Activated T-helper 17 cell treated with anti-CD3 and anti-CD28 coated beads, Interleukin-2, amount 50 U/mL, for 72 hours (primary cell): ENCODE measurements around the gene USP8. TPM values are rescaled to one million over a fixed set of nuclear protein-coding genes. Genes with fewer than 3 reads are reported as not detected.
"Not testable (repeated sequence)": the region's sequence is repeated elsewhere in the genome, so short reads cannot be mapped to it uniquely, and the experiment has no call there.

Experiments used
- ATAC-seq: fragments of 150-1000 bp; cut with Tn5 transposase; replicated peaks from 2 replicates; pipeline ENCODE4 v1.10.0; 2021; ENCODE audit warnings: mild to moderate bottlenecking, moderate library complexity
- H3K27ac Mint-ChIP-seq: one replicate; pipeline ENCODE4 v1.8.0; 2022; ENCODE audit warnings: mixed read lengths
- H3K27me3 Mint-ChIP-seq: one replicate; pipeline ENCODE4 v1.8.0; 2022; ENCODE audit warnings: mixed read lengths
- H3K36me3 Mint-ChIP-seq: one replicate; pipeline ENCODE4 v1.8.0; 2022; ENCODE audit warnings: low read depth, mild to moderate bottlenecking, mixed read lengths
- H3K4me1 Mint-ChIP-seq: one replicate; pipeline ENCODE4 v1.8.0; 2022; ENCODE audit warnings: mixed read lengths
- H3K4me3 Mint-ChIP-seq: one replicate; pipeline ENCODE4 v1.8.0; 2022; ENCODE audit warnings: mild to moderate bottlenecking, mixed read lengths
- H3K9me3 Mint-ChIP-seq: one replicate; pipeline ENCODE4 v1.8.0; 2022; ENCODE audit warnings: mixed read lengths
- total RNA-seq, 2 donors: library from RNA; stranded (reverse); gene quantifications; one replicate each; pipeline ENCODE4 v1.2.3, GENCODE V29; 2022

Gene USP8
- total RNA-seq, 2 donors from 2014 or later: 60.2 to 60.6 TPM

DNA sequence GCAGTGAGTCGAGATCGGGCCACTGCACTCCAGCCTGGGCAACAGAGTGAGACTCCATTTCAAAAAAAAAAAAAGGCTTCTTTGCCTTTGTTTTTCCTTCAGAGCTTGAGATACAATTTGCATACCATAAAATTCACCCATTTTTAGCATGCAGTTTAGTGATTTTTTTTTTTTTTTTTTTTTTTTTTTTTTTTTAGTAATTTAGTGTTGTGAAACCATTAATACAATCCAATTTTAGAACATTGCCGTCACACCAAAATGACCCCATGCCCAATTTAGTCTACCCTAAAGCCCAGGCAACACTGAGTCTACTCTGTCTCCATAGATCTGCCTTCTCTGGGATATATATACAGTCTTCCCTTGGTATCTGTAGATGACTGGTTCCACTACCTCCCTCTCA, 61.2 kb downstream of the USP8 start:
- ATAC-seq: no peak
- Mint-ChIP-seq H3K4me1 (peaks cover 8% of the 10 kb centered on the region), H3K4me3 (no peak overlapping the region), H3K27me3 (no peaks in the 10 kb centered on the region), H3K27ac (no peak overlapping the region), H3K9me3 (no peaks in the 10 kb centered on the region), H3K36me3 (peaks cover 97% of the 10 kb centered on the region)

DNA sequence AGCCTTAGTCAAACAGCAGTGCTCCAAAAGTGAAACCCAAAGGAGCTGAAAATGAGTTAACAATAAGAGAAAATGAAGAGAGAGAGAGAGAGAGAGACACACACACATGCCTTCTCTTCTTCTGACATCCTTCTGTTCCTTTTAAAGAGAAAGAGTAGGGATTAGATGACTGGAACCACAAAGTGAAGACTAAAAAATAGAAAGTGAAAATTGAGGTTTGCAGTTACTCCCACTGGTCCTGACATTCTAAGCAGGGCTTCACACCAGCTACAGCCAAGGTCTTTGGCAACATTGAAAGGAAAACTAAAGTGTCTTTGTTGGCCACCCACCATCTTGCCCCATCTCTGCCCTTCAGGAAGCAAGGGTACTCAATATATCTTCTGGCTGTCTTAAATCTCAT, 63.1 kb downstream of the USP8 start:
- peaks cover 8% of the 10 kb centered on the region for H3K4me1 Mint-ChIP-seq
- H3K4me3 Mint-ChIP-seq: no peak overlapping the region
- peak overlapping the region; percentile 48 for H3K27ac Mint-ChIP-seq
- H3K36me3 Mint-ChIP-seq: peaks cover 97% of the 10 kb centered on the region
- ATAC-seq: peak; percentile 85
- H3K9me3 Mint-ChIP-seq: no peaks in the 10 kb centered on the region
- no peaks in the 10 kb centered on the region for H3K27me3 Mint-ChIP-seq

DNA sequence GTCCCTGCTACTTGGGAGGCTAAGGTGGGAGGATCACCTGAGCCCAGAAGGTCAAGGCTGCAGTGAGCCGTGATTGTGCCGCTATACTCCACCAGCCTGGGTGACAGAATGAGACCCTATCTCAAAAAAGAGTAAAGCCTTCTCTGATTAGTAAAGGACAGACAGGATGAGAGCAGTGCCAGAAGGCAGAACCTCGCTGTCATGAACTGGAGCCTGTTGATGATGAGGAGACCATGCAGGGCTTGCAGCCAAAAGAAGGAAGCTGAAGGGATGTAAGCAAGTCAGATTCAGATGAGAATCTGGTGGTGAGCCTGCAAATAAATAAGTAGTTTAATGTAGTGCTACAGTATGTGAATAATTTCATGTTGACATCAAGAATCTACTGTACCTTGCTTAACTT, 69.4 kb downstream of the USP8 start:
- peaks cover 98% of the 10 kb centered on the region for H3K36me3 Mint-ChIP-seq
- no peak for ATAC-seq
- no peaks in the 10 kb centered on the region for H3K9me3 Mint-ChIP-seq
- H3K27ac Mint-ChIP-seq: no peak overlapping the region
- no peaks in the 10 kb centered on the region for H3K27me3 Mint-ChIP-seq
- no peak overlapping the region for H3K4me3 Mint-ChIP-seq
- H3K4me1 Mint-ChIP-seq: no peaks in the 10 kb centered on the region

DNA sequence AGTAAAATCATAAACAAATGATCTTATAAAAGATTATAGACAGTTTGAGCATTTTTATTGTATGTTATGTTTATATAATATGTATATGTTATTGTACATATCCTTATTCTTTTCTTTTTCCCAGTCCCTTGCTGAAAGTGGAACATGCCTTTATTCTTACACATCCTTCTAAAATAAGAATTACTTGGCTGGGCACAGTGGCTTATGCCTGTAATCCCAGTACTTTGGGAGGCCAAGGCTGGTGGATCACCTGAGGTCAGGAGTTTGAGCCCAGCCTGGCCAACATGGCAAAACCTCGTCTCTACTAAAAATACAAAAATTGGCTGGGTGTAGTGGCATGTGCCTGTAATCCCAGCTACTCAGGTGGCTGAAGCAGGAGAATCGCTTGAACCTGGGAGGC, 70.3 kb downstream of the USP8 start:
- not testable (repeated sequence) for ATAC-seq, H3K27ac Mint-ChIP-seq, H3K27me3 Mint-ChIP-seq, H3K9me3 Mint-ChIP-seq, H3K4me1 Mint-ChIP-seq, H3K4me3 Mint-ChIP-seq
- H3K36me3 Mint-ChIP-seq: peaks cover 98% of the 10 kb centered on the region

DNA sequence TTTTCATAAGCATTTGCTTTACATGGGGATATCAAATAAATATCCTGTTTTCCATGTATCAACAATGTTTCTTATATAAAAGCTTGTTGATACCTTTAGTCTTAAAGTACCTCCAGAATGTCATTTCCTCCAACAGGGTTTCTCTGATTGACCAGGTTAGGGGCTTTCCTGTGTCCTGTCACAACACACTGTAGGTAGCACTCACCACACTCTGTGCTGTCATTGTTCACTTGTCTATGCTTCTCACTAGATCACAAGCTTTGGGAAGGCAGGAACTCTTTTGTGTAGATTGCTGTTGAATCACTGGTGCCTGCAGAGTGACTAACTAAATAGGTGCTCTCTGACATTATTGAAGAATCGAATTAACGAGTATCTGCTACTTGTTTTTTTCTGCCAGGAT, 72.5 kb downstream of the USP8 start:
- no peak overlapping the region for H3K4me3 Mint-ChIP-seq
- no peaks in the 10 kb centered on the region for H3K27me3 Mint-ChIP-seq
- no peaks in the 10 kb centered on the region for H3K9me3 Mint-ChIP-seq
- ATAC-seq: peak; percentile 49
- peaks cover 94% of the 10 kb centered on the region for H3K36me3 Mint-ChIP-seq
- H3K27ac Mint-ChIP-seq: no peak overlapping the region
- H3K4me1 Mint-ChIP-seq: no peaks in the 10 kb centered on the region

DNA sequence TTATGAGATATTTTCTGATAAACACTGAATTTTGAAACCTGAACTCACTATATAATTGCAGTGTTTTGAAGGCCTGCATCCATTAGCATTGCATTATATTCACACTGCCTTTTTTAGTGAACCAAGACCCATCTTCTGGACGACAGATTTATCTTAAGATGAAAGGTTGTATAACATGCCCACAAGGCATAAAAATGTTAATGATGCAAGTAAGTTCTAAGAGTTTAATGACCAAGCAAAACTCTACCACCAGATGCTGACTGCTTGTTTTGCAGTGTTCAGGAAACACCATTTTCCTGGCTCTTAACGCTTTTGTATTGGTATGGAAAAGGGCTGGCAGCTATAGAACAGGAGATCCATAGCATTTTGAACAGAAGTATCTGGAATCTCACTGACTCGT, 76.1 kb downstream of the USP8 start:
- ATAC-seq: no peak
- no peak overlapping the region for H3K27ac Mint-ChIP-seq
- no peaks in the 10 kb centered on the region for H3K9me3 Mint-ChIP-seq
- H3K27me3 Mint-ChIP-seq: no peaks in the 10 kb centered on the region
- H3K4me3 Mint-ChIP-seq: no peak overlapping the region
- H3K4me1 Mint-ChIP-seq: no peaks in the 10 kb centered on the region
- H3K36me3 Mint-ChIP-seq: peaks cover 71% of the 10 kb centered on the region

DNA sequence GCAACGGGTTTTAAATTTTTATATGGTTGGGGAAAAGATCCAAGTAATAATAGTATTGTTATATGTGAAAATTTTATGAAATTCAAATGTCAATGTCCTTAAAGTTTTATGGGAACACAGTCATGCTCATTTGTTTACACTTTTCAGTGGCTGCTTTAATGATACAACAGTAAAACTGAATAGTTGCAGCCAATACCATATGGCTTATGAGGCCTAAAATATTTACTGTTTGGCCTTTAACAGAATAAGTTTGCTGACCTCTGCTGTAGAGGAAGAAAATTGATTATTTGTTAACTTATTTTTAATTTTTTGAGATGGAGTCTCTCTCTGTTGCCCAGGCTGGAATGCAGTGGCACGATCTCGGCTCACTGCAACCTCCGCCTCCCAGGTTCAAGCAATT, 77.6 kb downstream of the USP8 start:
- Mint-ChIP-seq H3K36me3 (peaks cover 57% of the 10 kb centered on the region), H3K27ac (no peak overlapping the region), H3K4me3 (no peak overlapping the region), H3K9me3 (no peaks in the 10 kb centered on the region), H3K4me1 (no peaks in the 10 kb centered on the region), H3K27me3 (no peaks in the 10 kb centered on the region)
- ATAC-seq: no peak

DNA sequence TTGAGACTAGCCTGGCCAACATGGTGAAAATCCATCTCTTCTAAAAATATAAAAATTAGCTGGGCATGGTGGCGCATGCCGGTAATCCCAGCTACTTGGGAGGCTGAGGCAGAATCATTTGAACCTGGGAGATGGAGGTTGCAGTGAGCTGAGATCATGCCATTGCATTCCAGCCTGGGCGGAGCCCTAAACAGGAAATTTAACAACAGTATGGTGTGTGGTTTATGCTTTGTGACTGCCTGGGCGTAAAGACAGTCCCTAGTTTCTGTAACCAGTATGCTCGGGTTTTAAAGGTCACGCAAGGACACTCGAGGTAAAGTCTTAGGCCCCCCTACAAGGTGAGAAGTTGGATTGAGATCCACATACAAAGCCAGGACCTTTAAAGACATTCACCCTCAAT, 78.9 kb downstream of the USP8 start:
- Mint-ChIP-seq H3K9me3 (no peaks in the 10 kb centered on the region), H3K27me3 (no peaks in the 10 kb centered on the region), H3K27ac (no peak overlapping the region), H3K4me3 (no peak overlapping the region), H3K4me1 (no peaks in the 10 kb centered on the region), H3K36me3 (peaks cover 45% of the 10 kb centered on the region)
- ATAC-seq: no peak

DNA sequence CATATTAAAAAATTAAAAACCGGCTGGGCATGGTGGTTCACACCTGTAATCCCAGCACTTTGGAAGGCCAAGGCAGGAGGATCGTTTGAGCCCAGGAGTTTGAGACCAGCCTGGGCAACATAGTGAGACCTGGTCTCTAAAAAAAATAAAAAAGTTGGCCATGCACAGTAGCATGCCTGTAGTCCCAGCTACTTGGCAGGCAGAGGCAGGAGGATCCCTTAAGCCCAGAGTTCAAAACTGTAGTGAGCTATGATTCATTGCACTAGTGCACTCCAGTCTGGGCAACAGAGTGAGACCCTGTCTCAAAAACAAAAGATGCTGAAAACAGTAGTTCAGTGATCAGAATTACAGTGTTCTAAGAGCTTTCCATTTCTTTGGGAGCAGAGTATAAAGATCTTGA, 81.5 kb downstream of the USP8 start:
- H3K4me1 Mint-ChIP-seq, H3K9me3 Mint-ChIP-seq, H3K4me3 Mint-ChIP-seq, H3K27ac Mint-ChIP-seq, H3K27me3 Mint-ChIP-seq, ATAC-seq: not testable (repeated sequence)
- peaks cover 24% of the 10 kb centered on the region for H3K36me3 Mint-ChIP-seq

DNA sequence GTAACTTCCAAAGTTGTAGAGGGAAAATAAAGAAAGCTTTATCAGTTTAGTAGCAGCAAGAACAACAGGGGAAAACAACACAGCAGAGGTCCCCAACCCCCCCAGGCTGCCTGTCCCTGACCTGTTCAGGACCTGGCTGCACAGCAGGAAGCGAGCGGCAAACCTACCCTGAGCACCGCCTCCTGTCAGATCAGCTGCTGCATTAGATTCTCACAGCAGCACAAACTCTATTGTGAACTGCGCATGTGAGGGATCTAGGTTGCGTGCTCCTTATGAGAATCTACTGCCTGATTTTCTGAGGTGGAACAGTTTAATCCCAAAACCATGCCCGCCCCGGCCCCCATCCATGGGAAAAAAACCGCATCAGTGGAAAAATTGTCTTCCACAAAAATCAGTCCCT, 81.9 kb downstream of the USP8 start:
- Mint-ChIP-seq H3K4me1 (no peaks in the 10 kb centered on the region), H3K27ac (no peak overlapping the region), H3K27me3 (no peaks in the 10 kb centered on the region), H3K9me3 (no peaks in the 10 kb centered on the region), H3K4me3 (no peak overlapping the region), H3K36me3 (peaks cover 19% of the 10 kb centered on the region)
- no peak for ATAC-seq

DNA sequence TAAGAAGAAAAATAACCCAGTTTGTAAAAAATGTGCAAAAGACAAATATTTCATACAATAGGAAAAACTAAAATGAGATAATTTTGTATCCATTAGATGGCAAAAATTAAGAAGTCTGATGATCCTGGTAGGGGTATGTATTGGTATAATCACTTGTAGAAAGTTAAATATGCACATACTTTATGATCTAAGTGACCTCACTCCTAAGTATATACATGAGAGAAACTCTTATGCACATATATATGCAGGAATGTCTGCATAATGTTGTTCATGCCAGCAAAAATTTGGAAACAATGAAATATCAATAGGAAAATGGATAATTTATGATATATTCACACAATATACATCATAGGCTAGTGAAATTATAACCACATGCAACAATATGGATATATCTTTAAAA, 88.8 kb downstream of the USP8 start:
- no peaks in the 10 kb centered on the region for H3K36me3 Mint-ChIP-seq
- no peak for ATAC-seq
- H3K4me3 Mint-ChIP-seq: no peak overlapping the region
- no peaks in the 10 kb centered on the region for H3K4me1 Mint-ChIP-seq
- H3K27ac Mint-ChIP-seq: no peak overlapping the region
- no peaks in the 10 kb centered on the region for H3K9me3 Mint-ChIP-seq
- no peaks in the 10 kb centered on the region for H3K27me3 Mint-ChIP-seq

DNA sequence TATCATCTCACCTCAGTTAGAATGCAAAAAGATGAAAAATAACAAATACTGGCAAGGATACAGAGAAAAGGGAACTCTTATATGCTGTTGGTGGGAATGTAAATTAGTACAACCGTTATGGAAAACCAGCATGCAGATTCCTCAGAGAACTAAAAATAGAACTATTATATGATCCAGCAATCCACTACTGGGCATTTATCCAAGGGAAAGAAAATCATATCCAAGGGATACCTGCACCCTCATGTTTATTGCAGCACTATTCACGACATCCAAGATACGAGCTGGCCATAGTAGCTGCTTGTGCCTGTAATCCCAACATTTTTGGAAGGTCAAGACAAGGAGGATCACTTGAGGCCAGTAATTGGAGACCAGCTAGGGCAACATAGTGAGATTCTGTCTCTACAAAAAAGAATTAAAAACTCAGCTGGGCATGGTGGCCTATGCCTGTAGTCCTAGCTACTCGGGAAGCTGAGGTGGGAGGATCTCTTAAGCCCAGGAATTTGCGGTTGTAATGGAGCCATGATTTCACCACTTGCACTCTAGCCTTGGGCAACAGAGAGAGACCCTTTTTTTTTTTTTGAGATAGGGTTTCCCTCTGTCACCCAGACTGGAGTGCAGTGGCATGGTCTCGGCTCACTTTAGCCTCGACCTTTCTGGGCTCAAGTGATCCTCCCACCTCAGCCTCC, 95.7 kb downstream of the USP8 start:
- H3K27me3 Mint-ChIP-seq: no peaks in the 10 kb centered on the region
- H3K9me3 Mint-ChIP-seq: no peaks in the 10 kb centered on the region
- H3K27ac Mint-ChIP-seq: no peak overlapping the region
- H3K36me3 Mint-ChIP-seq: no peaks in the 10 kb centered on the region
- ATAC-seq: no peak
- no peaks in the 10 kb centered on the region for H3K4me1 Mint-ChIP-seq
- H3K4me3 Mint-ChIP-seq: no peak overlapping the region

DNA sequence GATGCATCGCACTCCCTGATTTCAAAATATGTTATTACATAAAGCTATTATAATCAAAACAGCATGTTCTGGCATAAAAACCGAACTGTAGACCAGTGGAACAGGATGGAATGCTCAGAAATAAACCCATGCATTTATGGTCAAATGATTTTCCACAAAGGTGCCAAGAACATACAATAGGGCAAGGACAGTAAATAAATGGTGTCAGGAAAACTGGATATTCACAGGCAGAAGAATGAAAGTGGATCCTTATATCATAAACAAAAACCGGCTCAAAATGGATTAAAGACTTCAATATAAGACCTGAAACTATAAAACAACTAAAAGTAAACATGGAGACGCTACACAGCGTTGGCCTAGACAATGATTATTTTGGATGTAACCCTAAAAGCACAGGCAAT, 99.6 kb downstream of the USP8 start:
- Mint-ChIP-seq H3K9me3 (no peaks in the 10 kb centered on the region), H3K27ac (no peak overlapping the region), H3K4me3 (no peak overlapping the region), H3K4me1 (no peaks in the 10 kb centered on the region), H3K27me3 (no peaks in the 10 kb centered on the region), H3K36me3 (no peaks in the 10 kb centered on the region)
- ATAC-seq: no peak

DNA sequence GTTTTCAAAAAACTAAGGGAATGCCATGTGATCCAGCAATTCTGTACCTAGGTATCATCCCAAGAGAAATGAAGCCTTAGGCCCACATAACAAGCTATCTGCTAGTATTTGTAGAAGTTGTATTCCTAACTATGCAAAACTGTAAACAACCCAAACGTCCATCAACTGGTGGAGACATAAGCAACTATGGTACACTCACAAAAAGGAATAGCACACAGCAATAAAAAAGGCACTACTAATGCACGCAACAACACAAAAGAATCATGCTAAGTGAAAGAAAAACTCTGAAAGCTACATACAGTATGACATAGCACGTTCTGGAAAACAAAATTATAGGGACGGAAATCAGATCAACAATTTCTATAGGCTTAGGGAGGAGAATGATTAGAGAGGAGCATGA, 107.0 kb downstream of the USP8 start:
- H3K27ac Mint-ChIP-seq: no peak overlapping the region
- H3K27me3 Mint-ChIP-seq: no peaks in the 10 kb centered on the region
- H3K36me3 Mint-ChIP-seq: no peaks in the 10 kb centered on the region
- H3K4me1 Mint-ChIP-seq: no peaks in the 10 kb centered on the region
- H3K4me3 Mint-ChIP-seq: no peak overlapping the region
- H3K9me3 Mint-ChIP-seq: no peaks in the 10 kb centered on the region
- ATAC-seq: no peak

DNA sequence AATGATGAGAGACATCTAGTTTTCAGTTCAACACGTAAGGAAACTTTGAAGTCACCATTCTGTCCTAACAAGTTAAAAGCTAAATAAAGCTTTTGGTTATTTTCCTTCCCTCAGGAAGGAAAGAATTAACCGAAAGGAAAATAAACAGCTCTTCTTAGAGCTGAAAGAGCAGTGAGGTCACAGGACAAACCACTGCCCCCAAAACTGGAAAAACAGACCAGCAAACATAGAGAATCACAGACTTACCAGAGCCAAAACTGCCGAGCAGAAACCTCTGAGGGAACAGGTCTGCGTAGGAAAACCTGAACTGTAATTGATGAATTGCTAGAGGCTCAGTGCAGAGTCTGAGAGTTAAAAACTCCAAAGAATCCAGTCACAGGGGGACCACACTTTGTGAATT, 107.6 kb downstream of the USP8 start:
- Mint-ChIP-seq H3K36me3 (no peaks in the 10 kb centered on the region), H3K4me1 (no peaks in the 10 kb centered on the region), H3K27me3 (no peaks in the 10 kb centered on the region), H3K9me3 (no peaks in the 10 kb centered on the region), H3K27ac (no peak overlapping the region), H3K4me3 (no peak overlapping the region)
- no peak for ATAC-seq

DNA sequence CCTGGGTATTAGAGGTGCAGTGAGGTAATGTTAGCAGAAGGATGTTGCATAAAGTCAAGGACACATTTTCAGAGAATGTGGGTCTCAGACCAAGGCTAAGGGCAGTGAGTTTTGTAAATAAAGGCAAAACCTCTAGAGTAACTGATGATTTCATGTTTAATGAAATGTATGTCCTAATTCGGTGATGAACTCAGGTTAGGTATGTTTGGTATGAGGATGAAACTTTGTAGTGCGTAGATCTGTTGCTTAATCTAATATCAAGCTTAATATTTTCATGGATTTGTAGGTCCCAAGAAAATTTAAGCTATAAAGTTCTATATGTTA, 118.6 kb downstream of the USP8 start:
- no peaks in the 10 kb centered on the region for H3K9me3 Mint-ChIP-seq
- no peak for ATAC-seq

More for the DNA sequence above, 118.6 kb downstream of the USP8 start:
- no peak overlapping the region for H3K4me3 Mint-ChIP-seq
- no peaks in the 10 kb centered on the region for H3K36me3 Mint-ChIP-seq
- H3K4me1 Mint-ChIP-seq: no peaks in the 10 kb centered on the region
- H3K27me3 Mint-ChIP-seq: peaks cover 9% of the 10 kb centered on the region
- H3K27ac Mint-ChIP-seq: no peak overlapping the region
